ENCODE data around the gene MAML2.

DNA sequence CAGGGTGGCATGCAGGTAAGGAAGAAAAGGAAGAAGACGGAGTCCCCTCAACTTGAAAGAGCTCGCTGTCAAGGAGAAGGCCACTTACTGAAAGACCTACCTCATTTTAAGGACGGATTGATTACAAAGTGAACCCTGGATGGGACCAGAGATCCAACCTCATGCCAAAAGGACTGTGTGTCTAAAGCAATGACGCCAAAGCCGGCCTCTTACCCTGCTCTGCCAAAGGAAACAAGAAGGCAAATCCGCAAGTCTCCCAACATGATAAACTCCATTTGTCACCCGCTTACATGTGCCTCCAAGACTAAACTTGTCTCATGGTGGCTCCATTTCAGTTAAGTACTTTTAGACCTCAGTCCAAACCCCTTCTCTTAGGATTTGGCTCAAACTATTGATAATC lies 270.4 kb downstream of the MAML2 start:
- TF ChIP-seq, protein P1, sequence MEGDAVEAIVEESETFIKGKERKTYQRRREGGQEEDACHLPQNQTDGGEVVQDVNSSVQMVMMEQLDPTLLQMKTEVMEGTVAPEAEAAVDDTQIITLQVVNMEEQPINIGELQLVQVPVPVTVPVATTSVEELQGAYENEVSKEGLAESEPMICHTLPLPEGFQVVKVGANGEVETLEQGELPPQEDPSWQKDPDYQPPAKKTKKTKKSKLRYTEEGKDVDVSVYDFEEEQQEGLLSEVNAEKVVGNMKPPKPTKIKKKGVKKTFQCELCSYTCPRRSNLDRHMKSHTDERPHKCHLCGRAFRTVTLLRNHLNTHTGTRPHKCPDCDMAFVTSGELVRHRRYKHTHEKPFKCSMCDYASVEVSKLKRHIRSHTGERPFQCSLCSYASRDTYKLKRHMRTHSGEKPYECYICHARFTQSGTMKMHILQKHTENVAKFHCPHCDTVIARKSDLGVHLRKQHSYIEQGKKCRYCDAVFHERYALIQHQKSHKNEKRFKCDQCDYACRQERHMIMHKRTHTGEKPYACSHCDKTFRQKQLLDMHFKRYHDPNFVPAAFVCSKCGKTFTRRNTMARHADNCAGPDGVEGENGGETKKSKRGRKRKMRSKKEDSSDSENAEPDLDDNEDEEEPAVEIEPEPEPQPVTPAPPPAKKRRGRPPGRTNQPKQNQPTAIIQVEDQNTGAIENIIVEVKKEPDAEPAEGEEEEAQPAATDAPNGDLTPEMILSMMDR (IDR thresholded peaks at IDR 0.05) = no peak
- no peak for TF ChIP-seq POLR2A (IDR thresholded peaks at IDR 0.05)
